ENCODE results near the gene ATP2B2.
A peak's percentile ranks its signal among the peaks of the same experiment; 100 is the strongest.

Gene ATP2B2

GRCh38 chr3:10317311-10317960, 187.9 kb downstream of the ATP2B2 start:
- Histone ChIP-seq H3K18ac (ENCODE audit: low read depth in 1 of 2, low read length in 2 of 2) (no peak overlapping the region), H3K4me1 (ENCODE audit: control insufficient read depth, insufficient read depth, low read depth, low read length) (peaks cover 8% of the 10 kb centered on the region), H2BK12ac (ENCODE audit: low read length in 2 of 2) (no peak overlapping the region), H2AK5ac (ENCODE audit: low read length, severe bottlenecking) (no peak overlapping the region), H3K79me1 (replicated peaks; ENCODE audit: low read length, poor library complexity, severe bottlenecking) (peaks cover 31% of the 10 kb centered on the region), H3K9me3 (ENCODE audit: control insufficient read depth, low read length) (no peaks in the 10 kb centered on the region), H3K9ac (ENCODE audit: low read length) (no peak overlapping the region), H3K27me3 (ENCODE audit: control insufficient read depth in 1 of 2, insufficient read depth in 1 of 2, low read length in 2 of 2) (no peaks in the 10 kb centered on the region), H3K14ac (ENCODE audit: low read length in 2 of 2) (no peak overlapping the region), H3K4ac (ENCODE audit: low read depth in 1 of 2, low read length in 2 of 2) (no peak overlapping the region), H4K91ac (ENCODE audit: low read length) (no peak overlapping the region), H3K4me3 (ENCODE audit: insufficient read depth in 1 of 2, low read depth in 1 of 2, low read length in 2 of 2) (no peak overlapping the region), H3K36me3 (ENCODE audit: control insufficient read depth in 1 of 2, insufficient read depth in 2 of 2, low read depth in 1 of 2, low read length in 2 of 2) (peaks cover 51 to 66% of the 10 kb centered on the region in 2 experiments), H3K4me2 (ENCODE audit: low read length, poor library complexity, severe bottlenecking) (no peak overlapping the region), H2AFZ (ENCODE audit: low read depth, low read length) (no peak overlapping the region), H3K27ac (ENCODE audit: low read length, poor library complexity, severe bottlenecking) (no peak overlapping the region), H2BK5ac (ENCODE audit: low read depth, low read length, poor library complexity, severe bottlenecking) (no peak overlapping the region), H4K8ac (ENCODE audit: low read length) (no peak overlapping the region), H2BK15ac (ENCODE audit: low read depth, poor library complexity, severe bottlenecking) (no peak overlapping the region), H2BK120ac (ENCODE audit: low read depth, low read length) (no peak overlapping the region), H3K23ac (ENCODE audit: low read length in 2 of 2) (peak overlapping the region in 1 of 2 experiments; percentile 10)
- no peak for DNase-seq
- WGBS, result 98% methylated on average over 4 of the region's 4 CpGs

- peaks cover 36% of the 10 kb centered on the region for H3K79me1 ChIP-seq (replicated peaks; ENCODE audit: low read length, poor library complexity, severe bottlenecking)
- no peak overlapping the region for H4K91ac ChIP-seq (ENCODE audit: low read length)
- no peak overlapping the region for H2BK15ac ChIP-seq (ENCODE audit: low read depth, poor library complexity, severe bottlenecking)
- H3K4ac ChIP-seq (ENCODE audit: low read depth in 1 of 2, low read length in 2 of 2), result no peak overlapping the region
- peaks cover 64 to 82% of the 10 kb centered on the region in 2 experiments for H3K36me3 ChIP-seq (ENCODE audit: control insufficient read depth in 1 of 2, insufficient read depth in 2 of 2, low read depth in 1 of 2, low read length in 2 of 2)
- no peak for DNase-seq
- H3K27ac ChIP-seq (ENCODE audit: low read length, poor library complexity, severe bottlenecking), result no peak overlapping the region
- H3K23ac ChIP-seq (ENCODE audit: low read length in 2 of 2), result no peak overlapping the region
- H3K4me1 ChIP-seq (ENCODE audit: control insufficient read depth, insufficient read depth, low read depth, low read length), result peaks cover 11% of the 10 kb centered on the region
- no peak overlapping the region for H4K8ac ChIP-seq (ENCODE audit: low read length)
- H3K4me2 ChIP-seq (ENCODE audit: low read length, poor library complexity, severe bottlenecking), result no peak overlapping the region
- no peaks in the 10 kb centered on the region for H3K27me3 ChIP-seq (ENCODE audit: control insufficient read depth in 1 of 2, insufficient read depth in 1 of 2, low read length in 2 of 2)
- no peak overlapping the region for H2BK12ac ChIP-seq (ENCODE audit: low read length in 2 of 2)
- no peak overlapping the region for H2BK120ac ChIP-seq (ENCODE audit: low read depth, low read length)
- no peak overlapping the region for H2BK5ac ChIP-seq (ENCODE audit: low read depth, low read length, poor library complexity, severe bottlenecking)
- H3K18ac ChIP-seq (ENCODE audit: low read depth in 1 of 2, low read length in 2 of 2), result no peak overlapping the region
- no peak overlapping the region for H2AFZ ChIP-seq (ENCODE audit: low read depth, low read length)
- 98% methylated on average over 4 of the region's 4 CpGs for WGBS
- H3K14ac ChIP-seq (ENCODE audit: low read length in 2 of 2), result no peak overlapping the region
- H3K4me3 ChIP-seq (ENCODE audit: insufficient read depth in 1 of 2, low read depth in 1 of 2, low read length in 2 of 2), result no peak overlapping the region
- H3K9me3 ChIP-seq (ENCODE audit: control insufficient read depth, low read length), result no peaks in the 10 kb centered on the region
- no peak overlapping the region for H3K9ac ChIP-seq (ENCODE audit: low read length)
- H2AK5ac ChIP-seq (ENCODE audit: low read length, severe bottlenecking), result no peak overlapping the region
Measured at GRCh38 chr3:10315771-10316344, 189.5 kb downstream of the ATP2B2 start.

- H2BK12ac ChIP-seq (ENCODE audit: low read length in 2 of 2), result no peak overlapping the region
- H4K8ac ChIP-seq (ENCODE audit: low read length), result no peak overlapping the region
- no peak overlapping the region for H3K4me3 ChIP-seq (ENCODE audit: insufficient read depth in 1 of 2, low read depth in 1 of 2, low read length in 2 of 2)
- H3K79me1 ChIP-seq (replicated peaks; ENCODE audit: low read length, poor library complexity, severe bottlenecking), result peaks cover 36% of the 10 kb centered on the region
- H3K9ac ChIP-seq (ENCODE audit: low read length), result no peak overlapping the region
- H2BK120ac ChIP-seq (ENCODE audit: low read depth, low read length), result no peak overlapping the region
- no peak overlapping the region for H2AFZ ChIP-seq (ENCODE audit: low read depth, low read length)
- no peak overlapping the region for H4K91ac ChIP-seq (ENCODE audit: low read length)
- no peaks in the 10 kb centered on the region for H3K9me3 ChIP-seq (ENCODE audit: control insufficient read depth, low read length)
- no peaks in the 10 kb centered on the region for H3K27me3 ChIP-seq (ENCODE audit: control insufficient read depth in 1 of 2, insufficient read depth in 1 of 2, low read length in 2 of 2)
- H3K4me2 ChIP-seq (ENCODE audit: low read length, poor library complexity, severe bottlenecking), result no peak overlapping the region
- peaks cover 11% of the 10 kb centered on the region for H3K4me1 ChIP-seq (ENCODE audit: control insufficient read depth, insufficient read depth, low read depth, low read length)
- no peak overlapping the region for H3K14ac ChIP-seq (ENCODE audit: low read length in 2 of 2)
- H2AK5ac ChIP-seq (ENCODE audit: low read length, severe bottlenecking), result no peak overlapping the region
- DNase-seq, result no peak
- H3K36me3 ChIP-seq (ENCODE audit: control insufficient read depth in 1 of 2, insufficient read depth in 2 of 2, low read depth in 1 of 2, low read length in 2 of 2), result peaks cover 66 to 90% of the 10 kb centered on the region in 2 experiments
- H3K4ac ChIP-seq (ENCODE audit: low read depth in 1 of 2, low read length in 2 of 2), result no peak overlapping the region
- H3K27ac ChIP-seq (ENCODE audit: low read length, poor library complexity, severe bottlenecking), result no peak overlapping the region
- no peak overlapping the region for H3K18ac ChIP-seq (ENCODE audit: low read depth in 1 of 2, low read length in 2 of 2)
- H2BK5ac ChIP-seq (ENCODE audit: low read depth, low read length, poor library complexity, severe bottlenecking), result no peak overlapping the region
- no peak overlapping the region for H3K23ac ChIP-seq (ENCODE audit: low read length in 2 of 2)
- no peak overlapping the region for H2BK15ac ChIP-seq (ENCODE audit: low read depth, poor library complexity, severe bottlenecking)
- 96% methylated on average over 11 of the region's 14 CpGs for WGBS
Measured at GRCh38 chr3:10315101-10315500, 190.3 kb downstream of the ATP2B2 start.

GRCh38 chr3:10312861-10313260, 192.5 kb downstream of the ATP2B2 start:
- no peak overlapping the region for H4K8ac ChIP-seq (ENCODE audit: low read length)

More at GRCh38 chr3:10312861-10313260, 192.5 kb downstream of the ATP2B2 start:
- WGBS, result 100% methylated on average over 3 of the region's 3 CpGs
- Histone ChIP-seq H3K9ac (ENCODE audit: low read length) (no peak overlapping the region), H3K4me3 (ENCODE audit: insufficient read depth in 1 of 2, low read depth in 1 of 2, low read length in 2 of 2) (no peak overlapping the region), H2BK5ac (ENCODE audit: low read depth, low read length, poor library complexity, severe bottlenecking) (no peak overlapping the region), H3K27ac (ENCODE audit: low read length, poor library complexity, severe bottlenecking) (no peak overlapping the region), H3K4me2 (ENCODE audit: low read length, poor library complexity, severe bottlenecking) (no peak overlapping the region), H2BK120ac (ENCODE audit: low read depth, low read length) (no peak overlapping the region), H3K14ac (ENCODE audit: low read length in 2 of 2) (no peak overlapping the region), H2BK15ac (ENCODE audit: low read depth, poor library complexity, severe bottlenecking) (no peak overlapping the region), H3K4ac (ENCODE audit: low read depth in 1 of 2, low read length in 2 of 2) (no peak overlapping the region), H2BK12ac (ENCODE audit: low read length in 2 of 2) (no peak overlapping the region), H2AFZ (ENCODE audit: low read depth, low read length) (no peak overlapping the region), H3K36me3 (ENCODE audit: control insufficient read depth in 1 of 2, insufficient read depth in 2 of 2, low read depth in 1 of 2, low read length in 2 of 2) (peaks cover 69 to 97% of the 10 kb centered on the region in 2 experiments), H3K23ac (ENCODE audit: low read length in 2 of 2) (no peak overlapping the region), H3K27me3 (ENCODE audit: control insufficient read depth in 1 of 2, insufficient read depth in 1 of 2, low read length in 2 of 2) (no peaks in the 10 kb centered on the region), H4K91ac (ENCODE audit: low read length) (no peak overlapping the region), H3K4me1 (ENCODE audit: control insufficient read depth, insufficient read depth, low read depth, low read length) (peaks cover 6% of the 10 kb centered on the region), H2AK5ac (ENCODE audit: low read length, severe bottlenecking) (no peak overlapping the region), H3K18ac (ENCODE audit: low read depth in 1 of 2, low read length in 2 of 2) (no peak overlapping the region), H3K9me3 (ENCODE audit: control insufficient read depth, low read length) (no peaks in the 10 kb centered on the region), H3K79me1 (replicated peaks; ENCODE audit: low read length, poor library complexity, severe bottlenecking) (peaks cover 40% of the 10 kb centered on the region)
- DNase-seq, result no peak
